ENCODE data around the gene SOCS3.

The SOCS3 gene

DNA sequence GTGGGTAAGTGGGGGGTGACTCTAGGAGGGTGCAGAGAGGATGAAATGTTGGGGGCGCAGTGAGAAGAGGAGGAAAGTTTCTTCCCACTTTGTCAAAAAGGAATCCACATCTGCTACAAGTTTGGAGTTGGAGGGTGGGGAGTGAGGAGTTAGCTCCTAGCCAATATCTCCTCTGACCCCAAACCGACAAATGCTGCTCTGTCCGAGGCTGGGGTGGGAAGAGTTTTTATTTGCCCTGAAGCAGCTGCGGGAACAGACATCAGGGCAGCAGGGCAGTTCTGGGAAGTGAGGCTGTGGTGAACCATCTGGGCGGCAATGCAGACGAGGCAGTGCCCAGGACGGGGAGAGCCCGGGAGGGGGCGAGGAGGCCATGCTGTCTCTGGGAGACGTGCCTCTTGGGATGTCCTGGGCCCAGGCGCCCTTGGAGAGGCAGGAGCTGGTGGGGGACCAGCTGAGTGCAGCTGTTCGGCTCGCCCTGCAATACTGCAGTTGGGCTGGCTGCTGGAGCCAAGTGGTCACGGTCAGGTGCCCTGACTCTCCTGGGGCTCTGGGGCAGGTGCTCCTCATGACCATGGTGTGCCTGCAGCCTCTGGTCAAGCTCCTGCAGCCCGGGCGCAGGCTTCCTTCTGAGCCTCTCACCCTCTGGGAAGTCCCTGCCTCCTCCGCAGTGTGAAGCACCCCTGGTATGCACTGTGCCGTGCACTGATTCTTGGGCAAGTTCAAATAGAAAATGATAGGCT, 6.4 kb upstream of the SOCS3 start:
- DNase-seq = no peak

GRCh38 chr17:78365561-78366108, 5.8 kb upstream of the SOCS3 start:
- DNase-seq = no peak

GRCh38 chr17:78364436-78365281, 4.8 kb upstream of the SOCS3 start:
- DNase-seq = no peak

DNA sequence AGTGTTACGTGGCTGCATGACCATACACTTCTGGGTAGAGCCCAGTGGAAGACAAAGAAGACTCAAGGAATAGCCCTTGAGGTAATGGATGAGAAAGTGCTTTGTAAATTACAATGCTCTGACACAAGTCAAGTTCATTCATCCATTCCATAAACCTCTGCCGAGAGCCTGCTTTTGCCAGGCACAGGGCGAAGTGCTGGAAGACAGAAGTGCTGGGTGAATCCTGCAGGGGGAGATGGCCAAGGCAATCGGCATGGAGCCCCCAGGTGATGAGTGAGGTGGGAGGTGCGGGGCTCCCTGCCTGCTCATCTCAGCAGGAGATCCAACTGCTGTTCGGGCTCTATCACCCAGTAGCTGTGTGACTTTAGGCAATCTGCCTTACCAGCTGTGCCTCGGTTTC, 2.8 kb upstream of the SOCS3 start:
- no peak for DNase-seq

DNA sequence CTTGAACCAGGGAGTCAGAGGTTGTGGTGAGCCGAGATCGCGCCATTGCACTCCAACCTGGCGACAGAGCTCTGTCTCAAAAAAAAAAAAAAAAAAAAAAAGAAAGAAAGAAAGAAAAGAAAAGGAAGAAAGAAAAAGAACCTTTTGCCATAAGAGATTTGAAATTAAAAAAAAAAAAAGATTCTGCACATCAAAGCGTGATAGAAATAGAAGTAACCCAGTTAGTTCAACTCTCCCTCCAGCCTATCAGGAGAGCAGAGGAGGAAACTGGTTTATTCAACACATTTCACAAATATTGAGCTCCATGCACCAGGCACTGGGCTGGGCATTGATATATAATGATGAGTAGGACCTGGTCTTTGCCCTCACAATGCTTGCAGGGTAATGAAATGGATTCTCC, 2.4 kb upstream of the SOCS3 start:
- DNase-seq = no peak

DNA sequence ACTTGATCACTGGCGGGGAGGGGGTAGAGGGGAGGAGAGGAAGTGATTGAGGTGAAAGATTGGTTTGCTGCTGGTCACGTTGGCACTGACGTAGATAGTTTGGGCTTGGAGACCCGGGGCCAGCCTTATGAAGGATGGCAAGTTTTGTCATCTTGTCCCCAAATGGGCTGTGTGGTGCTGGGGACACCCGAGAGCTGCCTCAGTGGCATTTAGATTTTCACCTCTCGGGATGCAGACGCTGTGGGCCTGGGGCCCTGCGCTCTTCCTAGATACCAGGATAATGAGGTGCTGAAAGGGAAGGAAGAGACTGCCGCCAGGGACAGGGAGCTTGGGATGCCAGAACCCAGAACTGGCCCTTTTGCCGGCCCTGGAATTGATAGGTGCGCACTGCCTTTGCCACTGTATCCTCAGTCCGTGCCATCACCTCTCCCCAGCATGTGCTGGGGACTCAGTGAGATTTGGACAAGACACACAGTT, 1.4 kb upstream of the SOCS3 start:
- DNase-seq = no peak

- no peak for DNase-seq
Observed at GRCh38 chr17:78360371-78361224, 721 bp upstream of the SOCS3 start.

DNA sequence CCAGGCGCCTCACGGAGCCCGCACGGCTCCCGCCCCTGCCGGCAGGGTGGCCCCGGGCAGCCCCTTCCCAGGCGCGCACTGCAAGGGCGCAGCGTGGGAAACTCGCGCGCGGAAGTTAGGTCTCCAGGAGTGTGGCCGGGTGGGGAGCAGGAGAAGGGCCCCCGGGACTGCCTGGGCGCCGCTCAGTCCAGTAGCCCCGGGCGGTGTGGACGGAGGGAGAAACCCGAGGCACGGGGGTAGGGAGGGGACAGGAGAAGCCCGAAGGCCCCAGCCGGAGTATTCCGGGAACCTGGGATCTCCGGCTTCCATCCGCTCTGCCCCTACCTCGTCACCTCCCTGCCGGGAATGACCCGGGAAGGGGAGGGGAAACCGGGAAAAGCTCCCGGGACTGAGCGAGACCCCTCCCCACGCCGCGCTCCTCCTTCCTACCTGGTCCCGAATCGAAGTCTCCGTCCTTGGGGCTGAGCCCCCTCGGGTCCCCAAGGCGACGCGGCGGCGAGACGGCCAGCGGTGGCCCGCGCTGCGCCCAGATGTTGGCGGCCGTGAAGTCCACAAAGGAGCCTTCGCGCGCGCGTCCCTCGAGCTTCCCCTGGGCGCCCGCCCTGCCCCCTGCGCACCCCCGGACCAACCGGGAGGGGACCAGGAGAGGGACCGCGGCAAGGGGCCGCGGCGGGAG, 418 bp downstream of the SOCS3 start:
- DNase-seq = no peak

DNA sequence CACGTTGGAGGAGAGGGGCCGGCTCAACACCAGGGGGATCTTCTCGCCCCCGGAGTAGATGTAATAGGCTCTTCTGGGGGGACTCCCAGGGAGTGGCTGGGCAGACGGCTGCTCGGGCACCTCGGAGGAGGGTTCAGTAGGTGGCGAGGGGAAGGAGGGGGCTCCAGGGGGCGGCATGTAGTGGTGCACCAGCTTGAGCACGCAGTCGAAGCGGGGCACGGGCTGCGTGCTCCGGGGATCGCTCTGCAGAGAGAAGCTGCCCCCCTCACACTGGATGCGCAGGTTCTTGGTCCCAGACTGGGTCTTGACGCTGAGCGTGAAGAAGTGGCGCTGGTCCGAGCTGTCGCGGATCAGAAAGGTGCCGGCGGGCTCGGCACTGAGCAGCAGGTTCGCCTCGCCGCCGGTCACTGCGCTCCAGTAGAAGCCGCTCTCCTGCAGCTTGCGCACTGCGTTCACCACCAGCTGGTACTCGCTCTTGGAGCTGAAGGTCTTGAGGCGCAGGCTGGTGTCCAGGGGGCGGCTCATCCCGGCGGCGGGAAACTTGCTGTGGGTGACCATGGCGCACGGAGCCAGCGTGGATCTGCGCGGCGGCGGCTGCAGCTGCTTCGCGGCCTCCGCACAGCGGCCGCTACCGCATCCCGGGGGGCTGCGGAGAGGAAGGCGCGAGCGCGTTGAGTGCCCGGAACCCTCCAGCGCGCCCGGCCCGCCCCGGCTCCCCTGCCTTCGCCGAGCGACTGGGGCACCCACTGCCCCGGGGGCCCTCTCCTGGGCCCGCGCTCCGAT, 1.1 kb downstream of the SOCS3 start:
- no peak for DNase-seq

- DNase-seq = no peak
Observed at GRCh38 chr17:78357672-78358537, 2.0 kb downstream of the SOCS3 start.

DNA sequence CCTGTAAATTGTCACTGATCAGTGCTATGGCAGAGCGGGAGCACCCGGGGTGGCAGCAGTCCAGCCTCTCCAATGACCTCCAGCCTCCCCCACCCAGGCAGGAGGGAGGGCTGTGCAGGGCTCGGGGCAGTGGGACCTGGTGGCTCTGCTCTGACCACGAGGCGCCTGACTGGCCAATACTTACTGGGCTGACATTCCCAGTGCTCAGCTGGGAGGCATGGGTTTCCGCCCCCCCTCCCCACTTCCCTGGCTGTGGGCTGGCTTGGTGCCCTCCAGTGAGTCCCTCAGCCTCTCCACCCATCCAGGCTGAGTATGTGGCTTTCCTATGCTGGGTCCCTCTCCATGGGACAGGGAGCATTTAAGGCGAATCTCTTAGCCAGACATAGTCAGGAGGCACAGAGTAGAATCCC, 2.7 kb downstream of the SOCS3 start:
- no peak for DNase-seq

GRCh38 chr17:78356101-78356713, 3.7 kb downstream of the SOCS3 start:
- no peak for DNase-seq

DNA sequence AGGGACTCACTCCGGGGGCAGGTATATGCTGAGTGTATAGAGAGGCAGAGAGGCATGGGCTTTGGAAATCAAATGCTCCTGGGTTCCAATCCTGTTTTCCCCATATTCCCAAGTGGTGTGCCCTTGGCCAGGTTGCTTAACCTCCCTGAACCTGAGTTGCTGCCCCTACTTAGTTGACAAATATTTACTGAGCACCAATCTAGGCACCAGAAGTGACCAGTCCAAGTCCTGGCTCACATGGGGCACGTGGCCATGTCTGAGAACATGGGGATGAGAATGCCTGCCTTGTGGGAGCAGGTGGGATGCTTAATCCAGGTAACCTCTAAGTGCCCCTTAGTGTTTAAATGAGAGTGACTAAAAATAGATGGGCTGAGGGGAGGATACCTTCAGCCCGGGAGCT, 4.2 kb downstream of the SOCS3 start:
- no peak for DNase-seq

GRCh38 chr17:78355045-78355641, 4.7 kb downstream of the SOCS3 start:
- DNase-seq = no peak

DNA sequence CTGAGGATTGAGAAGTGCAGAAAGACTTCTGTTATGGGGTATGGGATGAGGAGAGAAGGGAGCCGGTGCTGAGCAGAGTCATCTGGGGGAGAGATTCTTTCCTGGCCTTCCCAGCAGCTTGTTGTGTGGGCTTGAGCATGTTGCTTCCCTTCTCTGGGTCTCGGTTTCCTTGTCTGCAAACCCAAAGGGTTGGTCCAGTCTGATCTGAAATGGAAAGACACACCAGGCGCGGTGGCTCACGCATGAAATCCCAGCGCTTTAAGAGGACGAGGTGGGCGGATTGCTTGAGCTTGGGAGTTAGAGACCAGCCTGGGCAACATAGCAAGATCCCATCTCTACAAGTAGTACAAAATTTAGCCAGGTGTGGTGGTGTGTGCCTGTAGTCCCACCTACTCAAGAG, 6.0 kb downstream of the SOCS3 start:
- no peak for DNase-seq

GRCh38 chr17:78351449-78352006, 8.3 kb downstream of the SOCS3 start:
- DNase-seq = no peak

- DNase-seq = no peak
Observed at GRCh38 chr17:78349891-78350642, 9.8 kb downstream of the SOCS3 start.

DNA sequence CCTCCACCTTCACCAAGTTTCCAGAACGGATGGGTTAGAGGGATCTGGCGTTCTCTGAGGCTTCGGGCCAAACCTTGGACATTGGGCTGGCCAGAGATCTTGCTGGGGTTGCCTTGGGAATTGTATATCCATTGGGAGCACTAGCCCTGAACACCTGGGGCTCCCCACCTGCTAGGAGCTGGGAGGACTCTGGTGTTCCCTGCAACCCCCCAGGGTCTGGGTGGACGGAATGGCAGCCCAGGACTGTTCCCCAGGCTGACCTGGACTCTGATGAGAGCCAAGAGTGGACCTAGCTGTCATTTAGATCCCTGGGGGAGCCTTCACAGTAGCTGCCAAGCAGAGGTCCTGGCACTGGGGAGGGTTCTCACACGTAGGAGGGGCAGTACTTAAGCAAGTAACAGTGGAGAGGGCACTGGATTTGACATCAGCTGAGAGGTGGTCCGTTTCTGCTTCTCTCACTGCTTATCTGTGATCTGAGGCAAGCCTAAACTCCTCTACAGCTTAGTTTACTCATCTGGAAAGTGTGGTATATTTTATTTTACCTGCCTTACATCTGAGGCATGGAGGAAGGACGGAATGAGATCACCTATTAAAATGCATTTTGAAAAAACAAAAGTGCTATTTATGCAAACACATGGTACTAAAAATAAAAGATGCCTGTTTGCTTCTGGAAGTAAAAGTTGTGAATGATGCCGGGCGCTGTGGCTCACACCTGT, 11.7 kb downstream of the SOCS3 start:
- no peak for DNase-seq
